OCI-LY7 (cell line): ENCODE measurements around the gene CTTNBP2NL. TPM values are rescaled to one million over a fixed set of nuclear protein-coding genes. Genes with fewer than 3 reads are reported as not detected.

ENCODE experiments used
- BruUV-seq: library from RNA; stranded (reverse); fragments of 400-500 nt; replicated peaks from 2 replicates; lab custom pipeline; 2021; lab: Mats Ljungman, UMichigan
- CTCF ChIA-PET: fragments of 300-600 bp; sonication (Branson Sonifier 250); formaldehyde crosslinking; loops from one replicate; lab custom pipeline; 2022; ENCODE audit warnings: antibody characterized with exemption; ENCODE audit not compliant: unreplicated experiment; lab: Charles Lee
- POLR2A ChIA-PET: fragments of 300-600 bp; sonication (Branson Sonifier 250); formaldehyde crosslinking; loops from one replicate; lab custom pipeline; 2022; ENCODE audit warnings: antibody characterized with exemption; lab: Charles Lee
- DNase-seq: peaks from one replicate; pipeline ENCODE4 v3.0.0-alpha.2; 2015; ENCODE audit warnings: low spot score
- H2AFZ ChIP-seq: fragments of 200-600 bp; sonication (generic), shearing (Covaris generic); 2 replicates; pipeline ENCODE4 v1.6.1; 2014; ENCODE audit warnings: mild to moderate bottlenecking, antibody characterized with exemption, low read length, moderate library complexity
- H3K27ac ChIP-seq: fragments of 200-600 bp; sonication (generic); 2 replicates; pipeline ENCODE4 v1.5.1; 2014; ENCODE audit warnings: mixed run types, low read depth, mild to moderate bottlenecking, moderate library complexity, low read length, inconsistent platforms; ENCODE audit not compliant: poor library complexity, severe bottlenecking
- H3K36me3 ChIP-seq: fragments of 200-600 bp; sonication (generic); 2 replicates; pipeline ENCODE4 v1.6.1; 2014; ENCODE audit warnings: mild to moderate bottlenecking, antibody characterized with exemption, low read length, moderate library complexity, mixed read lengths; ENCODE audit not compliant: insufficient read depth
- H3K4me1 ChIP-seq: fragments of 200-600 bp; sonication (generic); 2 replicates; pipeline ENCODE4 v1.5.1; 2014; ENCODE audit warnings: mild to moderate bottlenecking, low read length; ENCODE audit not compliant: insufficient read depth, poor library complexity, severe bottlenecking
- H3K4me2 ChIP-seq: fragments of 200-600 bp; sonication (generic); 2 replicates; pipeline ENCODE4 v1.6.1; 2014; ENCODE audit warnings: mild to moderate bottlenecking, low read length
- H3K4me3 ChIP-seq: fragments of 200-600 bp; sonication (generic); 2 replicates; pipeline ENCODE4 v1.5.1; 2014; ENCODE audit warnings: mild to moderate bottlenecking, low read depth, low read length; ENCODE audit not compliant: poor library complexity, severe bottlenecking
- H3K79me2 ChIP-seq: fragments of 200-600 bp; sonication (generic); 2 replicates; pipeline ENCODE4 v1.6.1; 2016; ENCODE audit warnings: low read depth, mild to moderate bottlenecking, low read length, moderate library complexity, mixed read lengths; ENCODE audit not compliant: insufficient read depth
- H3K9me2 ChIP-seq: fragments of 200-600 bp; sonication (generic); 2 replicates; pipeline ENCODE4 v1.6.1; 2016; ENCODE audit warnings: mild to moderate bottlenecking, low read length, mixed read lengths; ENCODE audit not compliant: insufficient read depth
- H3K9me3 ChIP-seq: fragments of 200-600 bp; sonication (generic); 2 replicates; pipeline ENCODE4 v1.6.1; 2014; ENCODE audit warnings: mild to moderate bottlenecking, mixed run types, low read length, mixed read lengths
- H4K20me1 ChIP-seq: fragments of 200-600 bp; sonication (generic); 2 replicates; pipeline ENCODE4 v1.6.1; 2014; ENCODE audit warnings: mild to moderate bottlenecking, antibody characterized with exemption, low read length, moderate library complexity, mixed read lengths; ENCODE audit not compliant: insufficient read depth
- CTCF ChIP-seq: fragments of 200-600 bp; sonication (generic); conservative IDR thresholded peaks from 2 replicates; pipeline ENCODE4 v1.5.1; 2014; ENCODE audit warnings: mild to moderate bottlenecking, antibody characterized with exemption, low read length, moderate library complexity, mixed read lengths
- EZH2phosphoT487 ChIP-seq: fragments of 200-600 bp; sonication (generic); IDR thresholded peaks from 2 replicates; pipeline ENCODE4 v1.6.1; 2018; ENCODE audit warnings: low read depth, borderline replicate concordance, mild to moderate bottlenecking, mixed run types, antibody characterized with exemption, low read length, moderate library complexity, mixed read lengths
- intact Hi-C: fragments of 100-400 bp; cut with micrococcal nuclease; formaldehyde crosslinking; loops from one replicate; pipeline ENCODE4 v1.10.0; 2022; ENCODE audit not compliant: unreplicated experiment
- total RNA-seq, 2 experiments: library from RNA; depleted of rRNA in 1 of 2; stranded (reverse); fragments of >200 nt in 1 of 2; shearing (Covaris generic) in 1 of 2; gene quantifications; 2 replicates each; pipeline ENCODE4 v1.2.3, GENCODE V29; 2014 to 2022

Gene CTTNBP2NL
- total RNA-seq, 2 experiments from 2014 or later: 1.5 to 8.7 TPM

GRCh38 chr1:112371775-112372174 lies 24.2 kb upstream of the CTTNBP2NL start:
- CTCF ChIA-PET: interaction anchor here (0.7 kb wide), 1 partner anchor 9 kb away, joined by 3 read pairs; no protein-coding TSS in a partner anchor
- Histone ChIP-seq H3K9me3 (no peaks in the 10 kb centered on the region), H3K9me2 (no peaks in the 10 kb centered on the region), H3K79me2 (no peaks in the 10 kb centered on the region), H3K27ac (no peak overlapping the region), H3K4me3 (no peak overlapping the region), H2AFZ (no peak overlapping the region), H3K36me3 (no peaks in the 10 kb centered on the region), H3K4me1 (no peaks in the 10 kb centered on the region), H4K20me1 (no peaks in the 10 kb centered on the region), H3K4me2 (no peak overlapping the region)
- TF ChIP-seq CTCF (no peak), EZH2phosphoT487 (no peak)
- POLR2A ChIA-PET: no interaction called here
- no peak for DNase-seq
- BruUV-seq: no TSS peak
- intact Hi-C loops: no loop called here

- no peak for TF ChIP-seq CTCF
- no peak for TF ChIP-seq EZH2phosphoT487
- H3K4me1 ChIP-seq: no peaks in the 10 kb centered on the region
- BruUV-seq: no TSS peak
- DNase-seq: no peak
- H3K79me2 ChIP-seq: no peaks in the 10 kb centered on the region
- H3K9me2 ChIP-seq: no peaks in the 10 kb centered on the region
- no peaks in the 10 kb centered on the region for H4K20me1 ChIP-seq
- no peaks in the 10 kb centered on the region for H3K36me3 ChIP-seq
- no peak overlapping the region for H2AFZ ChIP-seq
- H3K9me3 ChIP-seq: no peaks in the 10 kb centered on the region
- H3K4me3 ChIP-seq: no peak overlapping the region
- intact Hi-C loops: no loop called here
- no peak overlapping the region for H3K27ac ChIP-seq
- no peak overlapping the region for H3K4me2 ChIP-seq
- ChIA-PET POLR2A (interaction anchor here (0.5 kb wide), 1 partner anchor 528 kb away, joined by 3 read pairs; no protein-coding TSS in a partner anchor), CTCF (interaction anchor here (0.6 kb wide), 1 partner anchor 15 kb away, joined by 3 read pairs; no protein-coding TSS in a partner anchor)
Observed at GRCh38 chr1:112373806-112374205, 22.2 kb upstream of the CTTNBP2NL start.

- H3K9me2 ChIP-seq: no peaks in the 10 kb centered on the region
- no peaks in the 10 kb centered on the region for H4K20me1 ChIP-seq
- no peak overlapping the region for H3K4me2 ChIP-seq
- no peak overlapping the region for H2AFZ ChIP-seq
- no peaks in the 10 kb centered on the region for H3K9me3 ChIP-seq
- ChIA-PET CTCF (no interaction called here), POLR2A (no interaction called here)
- no peaks in the 10 kb centered on the region for H3K4me1 ChIP-seq
- H3K4me3 ChIP-seq: no peak overlapping the region
- BruUV-seq: no TSS peak
- TF ChIP-seq EZH2phosphoT487 (no peak), CTCF (no peak)
- H3K79me2 ChIP-seq: no peaks in the 10 kb centered on the region
- intact Hi-C loops: no loop called here
- no peaks in the 10 kb centered on the region for H3K36me3 ChIP-seq
- no peak overlapping the region for H3K27ac ChIP-seq
- no peak for DNase-seq
Observed at GRCh38 chr1:112375701-112376100, 20.3 kb upstream of the CTTNBP2NL start.
